Endothelial cell of umbilical vein (primary cell): ENCODE results near the gene THSD8. TPM values are rescaled to one million over a fixed set of nuclear protein-coding genes. Genes with fewer than 3 reads are reported as not detected.

ENCODE experiments used
- BruUV-seq: library from RNA; stranded (reverse); fragments of 400-500 nt; replicated peaks from 2 replicates; lab custom pipeline; 2021; lab: Mats Ljungman, UMichigan
- CTCF ChIA-PET: fragments of 300-600, 350-600 bp; sonication (Branson Sonifier 250); formaldehyde crosslinking; loops from one replicate; lab custom pipeline; 2021; ENCODE audit warnings: antibody characterized with exemption, inconsistent platforms; lab: Charles Lee
- POLR2A ChIA-PET: fragments of 300-600, 350-600 bp; sonication (Branson Sonifier 250); formaldehyde crosslinking; loops from one replicate; lab custom pipeline; 2021; ENCODE audit warnings: antibody characterized with exemption, inconsistent platforms; lab: Charles Lee
- DNase-seq: peaks from one replicate; pipeline ENCODE4 v3.0.0-alpha.2; 2011; ENCODE audit warnings: low read depth, low spot score
- FAIRE-seq: peaks from 2 replicates; lab custom pipeline; 2011; peaks lifted over from hg19 to GRCh38; lab: Jason Lieb, UNC
- H2AFZ ChIP-seq: 2 replicates; pipeline ENCODE4 v1.6.0; 2012; ENCODE audit warnings: low read depth, low read length, control low read depth, inconsistent platforms
- H3K27ac ChIP-seq: 2 replicates; pipeline ENCODE4 v1.5.1; 2011; ENCODE audit warnings: low read depth, mild to moderate bottlenecking, control low read depth, low read length, moderate library complexity; ENCODE audit not compliant: insufficient read depth
- H3K27me3 ChIP-seq, 2 experiments: 2 replicates each; pipeline versions ENCODE4 v1.6.0 to v1.6.1; 2011; ENCODE audit warnings: low read length in 2 of 2, mixed read lengths in 1 of 2; ENCODE audit not compliant: control insufficient read depth in 2 of 2, insufficient read depth in 2 of 2
- H3K36me3 ChIP-seq, 2 experiments: 2 replicates in 1 of 2; 3 replicates in 1 of 2; pipeline ENCODE4 v1.5.1; 2011; ENCODE audit warnings: low read length in 2 of 2, mild to moderate bottlenecking in 1 of 2, moderate library complexity in 1 of 2; ENCODE audit not compliant: control insufficient read depth in 2 of 2, insufficient read depth in 2 of 2; ENCODE audit errors: extremely low read depth in 1 of 2
- H3K4me1 ChIP-seq: 3 replicates; pipeline ENCODE4 v1.5.1; 2011; ENCODE audit warnings: mild to moderate bottlenecking, low read length; ENCODE audit not compliant: control insufficient read depth, insufficient read depth; ENCODE audit errors: extremely low read depth
- H3K4me2 ChIP-seq: 2 replicates; pipeline ENCODE4 v1.6.1; 2011; ENCODE audit warnings: low read length, control low read depth, mixed read lengths; ENCODE audit not compliant: insufficient read depth
- H3K4me3 ChIP-seq, 3 experiments: fragments of 200-600 bp in 1 of 3; sonication (generic), shearing (Covaris generic) in 1 of 3; replicated peaks in 1 of 3; 2 replicates each; pipeline ENCODE4 v1.5.1; 2011 to 2016; ENCODE audit warnings: control low read depth in 3 of 3, low read length in 3 of 3, mild to moderate bottlenecking in 2 of 3, inconsistent platforms in 1 of 3, low read depth in 1 of 3, moderate library complexity in 1 of 3; ENCODE audit not compliant: insufficient read depth in 1 of 3
- H3K79me2 ChIP-seq: 2 replicates; pipeline ENCODE4 v1.6.0; 2012; ENCODE audit warnings: low read length, inconsistent platforms; ENCODE audit not compliant: control insufficient read depth, insufficient read depth
- H3K9ac ChIP-seq: replicated peaks from 2 replicates; pipeline ENCODE3; 2011; ENCODE audit warnings: low read length, control low read depth; ENCODE audit not compliant: insufficient read depth; ENCODE audit errors: extremely low read depth
- H3K9me1 ChIP-seq: replicated peaks from 3 replicates; pipeline ENCODE4 v1.6.0; 2011; ENCODE audit warnings: mild to moderate bottlenecking, low read length; ENCODE audit not compliant: control insufficient read depth, insufficient read depth; ENCODE audit errors: extremely low read depth
- H3K9me3 ChIP-seq: replicated peaks from 2 replicates; pipeline ENCODE4 v1.5.1; 2012; ENCODE audit warnings: low read length, inconsistent platforms; ENCODE audit not compliant: control insufficient read depth, insufficient read depth
- H4K20me1 ChIP-seq: replicated peaks from 2 replicates; pipeline ENCODE3; 2011; ENCODE audit warnings: mild to moderate bottlenecking, low read length; ENCODE audit not compliant: control insufficient read depth, insufficient read depth; ENCODE audit errors: extremely low read depth
- CTCF ChIP-seq, 2 donors: IDR thresholded peaks; 1 replicate in 1 of 2; 2 replicates in 1 of 2; pipeline ENCODE4 v1.5.1; 2011; ENCODE audit warnings: low read length in 2 of 2, mild to moderate bottlenecking in 2 of 2, moderate library complexity in 2 of 2, control low read depth in 1 of 2, inconsistent platforms in 1 of 2, low read depth in 1 of 2; ENCODE audit not compliant: insufficient read depth in 1 of 2; ENCODE audit errors: extremely low read depth in 1 of 2
- EZH2 ChIP-seq: IDR thresholded peaks from 2 replicates; pipeline ENCODE4 v1.6.1; 2012; ENCODE audit warnings: borderline replicate concordance, low read depth, mild to moderate bottlenecking, moderate library complexity, low read length, inconsistent platforms; ENCODE audit not compliant: severe bottlenecking
- FOS ChIP-seq: IDR thresholded peaks from 2 replicates; pipeline ENCODE4 v1.6.1; 2011; ENCODE audit warnings: mild to moderate bottlenecking, low read length, moderate library complexity, borderline replicate concordance; ENCODE audit not compliant: insufficient read depth
- GATA2 ChIP-seq: IDR thresholded peaks from 2 replicates; pipeline ENCODE4 v1.7.0; 2011; ENCODE audit warnings: low read depth, mild to moderate bottlenecking, moderate library complexity, mixed read lengths, low read length; ENCODE audit not compliant: insufficient read length, insufficient read depth
- JUN ChIP-seq: IDR thresholded peaks from 2 replicates; pipeline ENCODE4 v1.6.1; 2011; ENCODE audit warnings: borderline replicate concordance, low read depth; ENCODE audit not compliant: insufficient read length, insufficient read depth
- MAX ChIP-seq: IDR thresholded peaks from 2 replicates; pipeline ENCODE4 v1.6.1; 2011; ENCODE audit not compliant: insufficient read depth, insufficient read length
- MYC ChIP-seq: IDR thresholded peaks from one replicate; pipeline ENCODE4 v1.6.1; 2011; ENCODE audit warnings: mild to moderate bottlenecking, low read depth, low read length
- POLR2AphosphoS5 ChIP-seq: IDR thresholded peaks from 2 replicates; pipeline ENCODE4 v1.6.1; 2012; ENCODE audit warnings: low read depth, mild to moderate bottlenecking, control low read depth, low read length, moderate library complexity; ENCODE audit not compliant: insufficient read depth
- dilution Hi-C: fragments of 300-500 bp; cut with MboI; formaldehyde crosslinking; loops from one replicate; pipeline ENCODE4 v1.15.0; 2019; ENCODE audit warnings: low sequenced_read_pairs; ENCODE audit not compliant: extremely low pct_ligation_motif_present
- intact Hi-C: fragments of 100-400 bp; cut with micrococcal nuclease; formaldehyde crosslinking; loops from one replicate; pipeline ENCODE4 v1.10.0; 2022
- polyA plus RNA-seq, 4 experiments: library from polyadenylated mRNA; depleted of rRNA in 3 of 4; stranded (reverse) in 3 of 4; unstranded in 1 of 4; fragments of >200 nt; gene quantifications; 2 replicates each; pipeline versions ENCODE4 v1.2.1 to v1.2.3, GENCODE V29; 2011 to 2012; ENCODE audit warnings: missing spikeins in 1 of 4
- total RNA-seq: library from RNA; stranded (reverse); gene quantifications from 2 replicates; pipeline ENCODE4 v1.2.3, GENCODE V29; 2021

THSD8 gene
- total and polyA plus RNA-seq, 2 donors (not counting 3 experiments of a cell fraction or from before 2014, with no cell fraction given): 15.9 TPM; not detected in 1

GRCh38 chr19:12841094-12841493, 39.2 kb downstream of the THSD8 start:
- FAIRE-seq (no peak), DNase-seq (no peak)
- no peak for TF ChIP-seq MYC
- no peak for TF ChIP-seq POLR2AphosphoS5
- no peak for TF ChIP-seq MAX
- no peak for TF ChIP-seq GATA2
- TF ChIP-seq FOS: no peak
- no peak for TF ChIP-seq JUN
- no peak for TF ChIP-seq CTCF (IDR thresholded peaks at IDR 0.05; ENCODE audit: extremely low read depth in 1 of 2, insufficient read depth in 1 of 2, low read depth in 1 of 2, low read length in 2 of 2)
- TF ChIP-seq EZH2: no peak
- peaks cover 34 to 42% of the 10 kb centered on the region in 2 experiments for H3K27me3 ChIP-seq
- H2AFZ ChIP-seq: peak overlapping the region; percentile 43
- ChIA-PET POLR2A (no interaction called here), CTCF (interaction anchor here (1.0 kb wide), 1 partner anchor 75 kb away, joined by 4 read pairs; no protein-coding TSS in a partner anchor)
- H3K4me1 ChIP-seq: no peaks in the 10 kb centered on the region
- H3K79me2 ChIP-seq: no peaks in the 10 kb centered on the region
- H3K9ac ChIP-seq: no peak overlapping the region
- H3K4me3 ChIP-seq: no peak overlapping the region
- dilution Hi-C loops: no loop called here
- H3K36me3 ChIP-seq: no peaks in the 10 kb centered on the region
- no peaks in the 10 kb centered on the region for H3K9me3 ChIP-seq
- peak overlapping the region; percentile 5 for H3K4me2 ChIP-seq
- no peaks in the 10 kb centered on the region for H4K20me1 ChIP-seq
- no peak overlapping the region for H3K27ac ChIP-seq
- no peaks in the 10 kb centered on the region for H3K9me1 ChIP-seq
- intact Hi-C loops: no loop called here
- no TSS peak for BruUV-seq
